Keratinocyte (primary cell): ENCODE results near the gene LRRC4C. TPM values are rescaled to one million over a fixed set of nuclear protein-coding genes. Genes with fewer than 3 reads are reported as not detected.

ENCODE experiments used
- DNase-seq: peaks from one replicate; pipeline ENCODE4 v3.0.0-alpha.2; 2011; ENCODE audit warnings: low read depth, missing footprints, low spot score
- FAIRE-seq: peaks from 2 replicates; lab custom pipeline; 2011; peaks lifted over from hg19 to GRCh38; lab: Jason Lieb, UNC
- H2AFZ ChIP-seq: 2 replicates; pipeline ENCODE4 v1.6.0; 2012; ENCODE audit warnings: low read length, control low read depth, inconsistent platforms; ENCODE audit not compliant: control insufficient read depth
- H3K27ac ChIP-seq: 2 replicates; pipeline ENCODE4 v1.5.1; 2011; ENCODE audit warnings: low read length; ENCODE audit not compliant: control insufficient read depth, insufficient read depth
- H3K27me3 ChIP-seq: 3 replicates; pipeline ENCODE4 v1.6.0; 2011; ENCODE audit warnings: low read length; ENCODE audit not compliant: control insufficient read depth, insufficient read depth; ENCODE audit errors: extremely low read depth
- H3K36me3 ChIP-seq, 2 experiments: 2 replicates in 1 of 2; 3 replicates in 1 of 2; pipeline ENCODE4 v1.5.1; 2011; ENCODE audit warnings: low read length in 2 of 2, mild to moderate bottlenecking in 1 of 2; ENCODE audit not compliant: control insufficient read depth in 2 of 2, insufficient read depth in 2 of 2; ENCODE audit errors: extremely low read depth in 1 of 2
- H3K4me1 ChIP-seq: 3 replicates; pipeline ENCODE4 v1.5.1; 2011; ENCODE audit warnings: low read length; ENCODE audit not compliant: control insufficient read depth, insufficient read depth; ENCODE audit errors: extremely low read depth
- H3K4me2 ChIP-seq: 3 replicates; pipeline ENCODE4 v1.6.0; 2011; ENCODE audit warnings: low read depth, low read length; ENCODE audit not compliant: control insufficient read depth, insufficient read depth; ENCODE audit errors: extremely low read depth
- H3K4me3 ChIP-seq, 3 experiments: fragments of 200-600 bp in 1 of 3; sonication (generic) in 1 of 3; 2 replicates in 2 of 3; 3 replicates in 1 of 3; pipeline ENCODE4 v1.5.1; 2011 to 2016; ENCODE audit warnings: low read length in 3 of 3, mild to moderate bottlenecking in 3 of 3, control low read depth in 2 of 3, inconsistent platforms in 1 of 3, low read depth in 1 of 3, mixed read lengths in 1 of 3, mixed run types in 1 of 3, moderate library complexity in 1 of 3; ENCODE audit not compliant: control insufficient read depth in 2 of 3, insufficient read depth in 2 of 3; ENCODE audit errors: extremely low read depth in 1 of 3
- H3K79me2 ChIP-seq: 2 replicates; pipeline ENCODE4 v1.6.0; 2012; ENCODE audit warnings: low read length; ENCODE audit not compliant: control insufficient read depth, insufficient read depth
- H3K9ac ChIP-seq: 3 replicates; pipeline ENCODE4 v1.6.0; 2011; ENCODE audit warnings: low read length; ENCODE audit not compliant: control insufficient read depth, insufficient read depth; ENCODE audit errors: extremely low read depth
- H3K9me1 ChIP-seq: 3 replicates; pipeline ENCODE4 v1.6.0; 2011; ENCODE audit warnings: low read length; ENCODE audit not compliant: control insufficient read depth, insufficient read depth; ENCODE audit errors: extremely low read depth
- H3K9me3 ChIP-seq: 2 replicates; pipeline ENCODE4 v1.5.1; 2012; ENCODE audit warnings: low read depth, low read length; ENCODE audit not compliant: control insufficient read depth
- H4K20me1 ChIP-seq: 3 replicates; pipeline ENCODE4 v1.6.0; 2011; ENCODE audit warnings: low read length; ENCODE audit not compliant: control insufficient read depth, insufficient read depth; ENCODE audit errors: extremely low read depth
- EZH2 ChIP-seq: IDR thresholded peaks from one replicate; pipeline ENCODE4 v1.6.1; 2012; ENCODE audit warnings: inconsistent platforms, mild to moderate bottlenecking, low read length, moderate library complexity
- dilution Hi-C: fragments of 300-500 bp; cut with MboI; formaldehyde crosslinking; loops from one replicate; pipeline ENCODE4 v1.7.0; 2020; ENCODE audit warnings: low sequenced_read_pairs; ENCODE audit not compliant: extremely low pct_ligation_motif_present
- polyA plus RNA-seq, 5 experiments: library from polyadenylated mRNA; depleted of rRNA in 3 of 5; stranded (reverse) in 3 of 5; stranded (forward) in 1 of 5; unstranded in 1 of 5; fragments of >200 nt; gene quantifications; 1 replicate in 1 of 5; 2 replicates in 3 of 5; 3 replicates in 1 of 5; pipeline versions ENCODE4 v1.2.1 to v1.2.3, GENCODE V29; 2011 to 2012; ENCODE audit warnings: missing spikeins in 2 of 5, low read depth in 1 of 5, low replicate concordance in 1 of 5
- TF ChIP-seq, protein P1 (sequence below), 3 experiments: IDR thresholded peaks in 1 of 3; conservative IDR thresholded peaks in 1 of 3; optimal IDR thresholded peaks in 1 of 3; 2 replicates in 2 of 3; 3 replicates in 1 of 3; pipeline versions ENCODE3 to v1.5.1; 2011; ENCODE audit warnings: low read length in 3 of 3, mild to moderate bottlenecking in 3 of 3, moderate library complexity in 2 of 3, control low read depth in 1 of 3, inconsistent platforms in 1 of 3; ENCODE audit not compliant: insufficient read depth in 2 of 3; ENCODE audit errors: extremely low read depth in 1 of 3

LRRC4C gene
- polyA plus RNA-seq, 1 donor (not counting 4 experiments of a cell fraction or from before 2014, with no cell fraction given) = not detected

DNA sequence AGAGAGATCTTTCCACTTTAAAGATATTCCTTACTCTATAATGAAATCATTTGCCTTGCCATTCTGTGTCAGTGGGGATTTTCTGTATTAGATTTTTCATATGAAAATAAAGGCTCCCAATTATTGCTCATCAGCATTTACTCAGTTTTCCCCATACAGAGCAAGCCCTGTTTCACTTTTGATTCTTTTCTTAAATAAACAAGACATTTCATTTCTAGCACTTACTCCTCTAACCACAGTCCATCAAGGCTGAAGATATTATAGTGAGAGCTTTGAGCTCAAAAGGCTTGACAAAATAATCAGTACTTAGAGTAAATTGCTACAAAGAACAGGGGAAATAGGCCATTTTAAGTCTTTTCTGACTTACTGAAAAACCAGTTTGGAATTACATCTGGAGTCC lies 385.1 kb downstream of the LRRC4C start:
- Histone ChIP-seq H3K27ac (no peak overlapping the region), H3K9me3 (no peaks in the 10 kb centered on the region), H3K9ac (no peak overlapping the region), H3K79me2 (no peaks in the 10 kb centered on the region), H4K20me1 (no peaks in the 10 kb centered on the region), H3K4me3 (no peak overlapping the region), H3K36me3 (no peaks in the 10 kb centered on the region), H3K27me3 (no peaks in the 10 kb centered on the region), H3K4me2 (no peak overlapping the region), H2AFZ (no peak overlapping the region), H3K9me1 (no peaks in the 10 kb centered on the region), H3K4me1 (no peaks in the 10 kb centered on the region)
- DNase-seq (no peak), FAIRE-seq (no peak)
- dilution Hi-C loops = no loop called here
- no peak for TF ChIP-seq EZH2
- TF ChIP-seq, protein P1, sequence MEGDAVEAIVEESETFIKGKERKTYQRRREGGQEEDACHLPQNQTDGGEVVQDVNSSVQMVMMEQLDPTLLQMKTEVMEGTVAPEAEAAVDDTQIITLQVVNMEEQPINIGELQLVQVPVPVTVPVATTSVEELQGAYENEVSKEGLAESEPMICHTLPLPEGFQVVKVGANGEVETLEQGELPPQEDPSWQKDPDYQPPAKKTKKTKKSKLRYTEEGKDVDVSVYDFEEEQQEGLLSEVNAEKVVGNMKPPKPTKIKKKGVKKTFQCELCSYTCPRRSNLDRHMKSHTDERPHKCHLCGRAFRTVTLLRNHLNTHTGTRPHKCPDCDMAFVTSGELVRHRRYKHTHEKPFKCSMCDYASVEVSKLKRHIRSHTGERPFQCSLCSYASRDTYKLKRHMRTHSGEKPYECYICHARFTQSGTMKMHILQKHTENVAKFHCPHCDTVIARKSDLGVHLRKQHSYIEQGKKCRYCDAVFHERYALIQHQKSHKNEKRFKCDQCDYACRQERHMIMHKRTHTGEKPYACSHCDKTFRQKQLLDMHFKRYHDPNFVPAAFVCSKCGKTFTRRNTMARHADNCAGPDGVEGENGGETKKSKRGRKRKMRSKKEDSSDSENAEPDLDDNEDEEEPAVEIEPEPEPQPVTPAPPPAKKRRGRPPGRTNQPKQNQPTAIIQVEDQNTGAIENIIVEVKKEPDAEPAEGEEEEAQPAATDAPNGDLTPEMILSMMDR (optimal IDR thresholded peaks at IDR 0.05 in 1 of 3, IDR thresholded peaks at IDR 0.05 in 1 of 3, conservative IDR thresholded peaks at IDR 0.05 in 1 of 3; ENCODE audit: extremely low read depth in 1 of 3, insufficient read depth in 2 of 3, low read length in 3 of 3) = no peak

DNA sequence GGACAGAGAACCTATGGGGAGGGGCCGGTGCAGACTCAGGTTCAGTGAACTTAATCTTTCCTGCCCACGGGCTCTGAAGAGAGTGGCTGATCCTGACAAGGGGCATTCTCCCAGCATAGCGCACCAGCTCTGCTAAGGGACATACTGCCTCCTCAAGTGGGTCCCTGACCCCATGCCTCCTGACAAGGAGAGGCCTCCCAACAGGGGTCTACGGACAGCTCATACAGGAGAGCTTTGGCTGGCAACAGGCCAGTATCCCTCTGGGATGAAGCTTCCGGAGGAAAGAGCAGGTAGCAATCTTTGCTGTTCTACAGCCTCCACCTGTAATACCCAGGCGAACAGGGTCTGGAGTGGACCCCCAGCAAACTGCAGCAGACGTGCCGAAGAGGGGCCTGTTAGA lies 394.0 kb downstream of the LRRC4C start:
- Histone ChIP-seq H2AFZ (no peak overlapping the region), H3K27me3 (no peaks in the 10 kb centered on the region), H3K4me3 (no peak overlapping the region), H3K4me2 (no peak overlapping the region), H3K4me1 (no peaks in the 10 kb centered on the region), H3K9me3 (no peaks in the 10 kb centered on the region), H3K9me1 (no peaks in the 10 kb centered on the region), H3K79me2 (no peaks in the 10 kb centered on the region), H3K27ac (no peak overlapping the region), H4K20me1 (no peaks in the 10 kb centered on the region), H3K9ac (no peak overlapping the region), H3K36me3 (no peaks in the 10 kb centered on the region)
- FAIRE-seq (no peak), DNase-seq (no peak)
- TF ChIP-seq EZH2 = no peak
- TF ChIP-seq, protein P1 (optimal IDR thresholded peaks at IDR 0.05 in 1 of 3, IDR thresholded peaks at IDR 0.05 in 1 of 3, conservative IDR thresholded peaks at IDR 0.05 in 1 of 3; ENCODE audit: extremely low read depth in 1 of 3, insufficient read depth in 2 of 3, low read length in 3 of 3) = no peak
- dilution Hi-C loops = no loop called here
